Measurements from ENCODE around the gene LDHB.
"Not testable (repeated sequence)": the region's sequence is repeated elsewhere in the genome, so short reads cannot be mapped to it uniquely, and the experiment has no call there.

The LDHB gene

GRCh38 chr12:21606175-21606574, 51.5 kb downstream of the LDHB start:
- DNase-seq = no peak

- DNase-seq = no peak
These were observed 53.2 kb downstream of the LDHB start, which contains the start of gene GYS2 for GRCh38 chr12:21604245-21605101. Gene GYS2, minus strand, starts transcription at chr12:21604847. Its CDS starts 255 bp downstream, at chr12:21604592.

DNA sequence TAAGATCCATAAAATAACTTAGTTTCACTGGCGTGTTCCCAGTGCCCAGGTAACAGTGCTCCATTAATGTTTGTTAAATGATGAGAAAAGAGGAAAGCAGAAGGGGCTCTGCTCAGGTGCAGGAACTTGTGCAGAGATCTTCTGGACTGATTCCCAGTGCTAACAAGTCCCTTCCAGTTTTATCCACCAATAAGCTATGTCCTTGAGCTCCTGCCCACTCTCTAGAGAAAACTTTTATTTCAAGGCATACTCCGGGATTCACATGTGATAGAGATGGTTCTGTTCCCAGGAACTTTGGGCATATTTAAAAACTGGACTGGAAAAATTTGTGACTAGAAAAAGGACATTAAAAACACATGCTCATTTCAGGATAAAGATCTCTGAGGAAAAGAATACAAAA, 54.9 kb downstream of the LDHB start:
- DNase-seq = no peak

DNA sequence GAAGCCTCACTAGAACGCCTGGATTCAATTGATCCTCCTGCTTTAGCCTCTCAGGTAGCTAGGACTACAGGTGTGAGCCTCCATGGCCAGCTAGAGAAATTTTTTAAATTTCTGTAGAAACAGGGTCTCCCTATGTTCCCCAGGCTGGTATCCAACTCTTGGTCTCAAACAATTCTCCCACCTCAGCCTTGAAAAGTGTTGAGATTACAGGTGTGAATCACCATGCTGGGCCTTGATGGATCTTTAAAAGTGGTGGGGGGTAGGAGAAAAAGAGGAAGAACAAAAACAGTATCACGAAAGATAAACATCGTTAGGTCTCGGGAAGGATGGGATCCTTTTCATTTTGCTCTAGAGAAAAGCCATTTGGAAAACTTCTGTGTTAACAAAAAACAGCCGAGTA, 57.4 kb downstream of the LDHB start:
- DNase-seq = no peak

GRCh38 chr12:21599143-21599999, 58.3 kb downstream of the LDHB start:
- DNase-seq = no peak

DNA sequence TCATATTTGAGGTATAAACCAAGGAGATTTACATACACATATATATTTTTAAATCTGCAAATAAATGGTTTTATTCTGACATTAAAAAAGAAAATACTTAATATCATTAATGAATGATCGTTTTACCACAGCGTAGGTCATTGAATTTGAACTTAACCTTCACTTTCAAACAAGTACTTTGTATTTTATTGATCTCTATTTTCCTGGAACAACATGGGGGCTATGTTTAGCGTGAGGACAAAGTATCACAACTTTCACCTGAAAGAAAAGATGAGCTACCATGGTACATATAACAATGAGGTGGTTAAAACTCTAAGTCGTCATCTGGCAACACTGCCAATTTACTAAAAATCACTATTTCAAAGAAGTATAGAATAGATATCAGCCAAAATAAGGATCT, 59.0 kb downstream of the LDHB start:
- DNase-seq = no peak

- not testable (repeated sequence) for DNase-seq
These were observed 62.3 kb downstream of the LDHB start for GRCh38 chr12:21595356-21595755.

GRCh38 chr12:21585485-21585884, 72.2 kb downstream of the LDHB start:
- no peak for DNase-seq

All from NCI-H226 (cell line).